NCI-H1092 treated with DMSO at 0.1 percent for 48 hours (cell line): Measurements from ENCODE around the gene INTS14.
"Not testable (repeated sequence)": the region's sequence is repeated elsewhere in the genome, so short reads cannot be mapped to it uniquely, and the experiment has no call there.

Experiments
- DNase-seq: peaks from one replicate; lab custom pipeline; 2025; lab: John Stamatoyannopoulos, UW

Gene INTS14

GRCh38 chr15:65630760-65631159 lies 19.8 kb upstream of the INTS14 start:
- no peak for DNase-seq

GRCh38 chr15:65629548-65629947 lies 18.6 kb upstream of the INTS14 start:
- DNase-seq, result no peak

DNA sequence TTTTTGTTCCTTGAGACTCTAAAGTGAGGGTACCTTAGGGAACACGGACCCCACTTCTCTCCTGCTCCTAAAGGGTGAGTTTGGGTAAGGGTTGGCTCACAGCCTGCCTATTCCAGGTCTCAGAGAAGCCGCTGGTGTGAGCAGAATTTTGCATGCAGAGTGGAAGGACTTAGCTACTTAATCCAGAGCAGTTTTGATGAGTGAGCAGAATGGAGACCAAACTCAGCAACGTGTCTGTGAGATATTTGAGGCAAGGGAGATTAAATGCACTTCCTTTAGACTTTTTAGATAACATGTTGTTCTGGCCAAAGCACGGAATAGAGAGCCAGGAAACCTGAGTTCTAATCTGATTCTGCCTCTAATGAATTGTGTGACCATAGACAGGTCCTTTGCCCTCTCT lies 15.9 kb upstream of the INTS14 start:
- DNase-seq, result no peak

DNA sequence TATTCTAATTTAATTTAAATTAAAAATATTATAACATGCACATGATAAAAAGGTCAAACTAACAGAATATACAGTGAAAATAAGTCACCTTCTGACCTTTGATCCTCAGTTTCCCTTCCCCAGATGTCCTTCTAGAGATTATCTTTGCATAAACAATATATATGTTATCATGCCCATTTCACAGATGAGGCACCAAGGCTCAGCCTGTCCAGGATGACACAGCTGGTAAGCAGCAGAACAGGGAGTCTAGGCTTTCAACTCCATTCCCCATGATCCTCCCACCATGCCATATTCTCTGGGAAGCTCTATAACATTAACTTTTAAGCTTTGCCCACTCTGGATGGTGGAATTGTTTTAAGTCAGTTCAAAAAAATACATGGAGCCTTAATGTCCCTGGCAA lies 12.2 kb upstream of the INTS14 start:
- no peak for DNase-seq

DNA sequence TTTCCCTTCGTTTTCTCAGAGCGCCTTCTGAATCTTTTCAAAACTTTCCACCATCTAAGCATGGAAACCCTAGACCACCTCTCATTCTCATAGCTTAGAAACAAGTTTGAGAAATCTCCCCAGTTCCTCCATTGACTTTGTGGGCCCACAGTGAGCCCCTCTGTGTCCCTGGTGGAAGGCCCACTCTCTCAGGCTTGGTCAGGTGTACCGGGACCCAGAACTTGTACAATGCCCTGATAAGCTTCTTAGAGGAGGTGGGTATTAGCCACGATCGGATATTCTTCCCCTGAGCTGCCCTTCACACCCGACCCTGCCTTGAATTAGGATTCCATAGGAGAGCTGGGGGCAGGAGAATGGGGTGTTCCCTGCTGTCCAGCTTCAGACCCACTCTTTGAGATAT lies 10.7 kb upstream of the INTS14 start, which contains the start of gene SLC24A1:
Gene SLC24A1 (plus strand): TSS at position 301 of the 400 bp plus-strand sequence. CDS start 2,143 bp downstream, outside the sequence.
- DNase-seq, result no peak

DNA sequence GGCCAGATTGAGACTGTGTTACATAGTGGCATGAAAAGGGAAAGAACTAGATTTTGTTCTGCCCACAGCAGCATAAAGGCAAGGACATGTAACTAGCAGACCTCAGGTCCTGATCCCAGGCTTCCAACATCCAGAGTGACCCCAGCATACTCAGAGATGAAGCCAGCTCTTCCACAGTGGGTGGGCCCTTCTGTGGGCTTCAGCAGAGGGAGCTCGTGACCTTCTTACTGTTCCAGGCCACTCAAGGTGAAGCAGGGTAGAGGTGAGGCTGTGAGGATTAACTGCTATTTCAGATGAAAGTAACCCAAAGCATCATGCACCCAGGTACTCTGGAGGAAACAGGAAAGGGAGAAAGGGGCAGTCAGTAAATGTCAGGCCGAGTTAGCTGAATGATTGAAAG lies 9.9 kb upstream of the INTS14 start:
- DNase-seq, result no peak

DNA sequence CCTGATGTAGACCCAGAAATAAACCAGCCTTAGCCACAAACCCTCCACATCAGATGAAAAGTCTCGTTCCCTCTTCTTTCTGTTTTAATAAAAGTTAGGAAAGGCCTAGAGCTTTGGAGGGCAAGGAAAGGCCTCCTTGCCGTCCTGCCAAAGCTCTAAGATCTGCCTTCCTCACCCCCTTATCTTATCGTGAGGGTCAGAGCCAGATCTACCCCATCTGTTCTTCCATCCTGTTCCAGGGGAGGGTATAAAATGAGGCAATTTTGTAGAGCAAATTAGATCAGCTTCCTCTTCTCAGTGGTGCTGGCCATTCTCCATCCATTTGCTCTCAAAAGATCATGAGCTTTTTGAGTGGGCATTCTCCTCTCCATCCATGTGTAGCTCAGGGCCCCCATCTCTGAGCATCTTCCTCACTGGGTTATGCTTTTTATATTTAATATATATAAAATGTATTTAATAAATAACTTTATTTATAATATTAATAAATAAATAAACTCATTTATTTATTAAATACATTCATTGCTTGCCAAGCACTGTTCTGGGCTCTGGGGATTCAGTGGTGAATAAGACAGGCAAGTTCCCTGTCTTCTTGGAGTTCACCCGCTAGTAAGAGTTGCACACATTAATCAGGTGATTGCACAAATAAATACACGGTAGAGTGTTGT lies 8.8 kb upstream of the INTS14 start:
- no peak for DNase-seq

DNA sequence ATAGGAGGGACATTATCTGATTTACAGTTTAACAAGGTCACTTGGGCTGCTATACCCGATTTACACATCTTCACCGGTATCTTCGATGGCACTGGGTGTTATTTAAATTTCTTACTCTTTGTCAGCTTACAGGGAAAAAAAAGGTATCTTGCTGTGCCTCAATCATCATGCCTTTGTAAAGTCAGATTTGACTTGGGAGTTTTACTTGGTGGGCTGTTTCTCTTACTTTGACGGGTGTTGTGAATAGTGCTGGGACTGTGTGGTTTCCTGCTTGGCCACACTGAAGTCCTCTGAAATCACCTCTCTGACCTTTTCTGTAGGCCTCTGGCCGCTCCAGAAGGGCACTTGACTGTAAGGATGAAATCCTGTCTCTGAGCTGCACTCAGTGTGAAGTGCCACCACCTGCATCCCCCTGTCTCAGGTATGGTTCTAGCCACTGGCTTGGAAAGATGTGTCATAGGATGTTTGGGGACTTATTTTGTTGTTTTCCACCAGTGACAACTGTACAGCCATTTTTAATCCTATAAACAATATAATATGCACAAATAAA lies 7.7 kb upstream of the INTS14 start:
- DNase-seq, result no peak

DNA sequence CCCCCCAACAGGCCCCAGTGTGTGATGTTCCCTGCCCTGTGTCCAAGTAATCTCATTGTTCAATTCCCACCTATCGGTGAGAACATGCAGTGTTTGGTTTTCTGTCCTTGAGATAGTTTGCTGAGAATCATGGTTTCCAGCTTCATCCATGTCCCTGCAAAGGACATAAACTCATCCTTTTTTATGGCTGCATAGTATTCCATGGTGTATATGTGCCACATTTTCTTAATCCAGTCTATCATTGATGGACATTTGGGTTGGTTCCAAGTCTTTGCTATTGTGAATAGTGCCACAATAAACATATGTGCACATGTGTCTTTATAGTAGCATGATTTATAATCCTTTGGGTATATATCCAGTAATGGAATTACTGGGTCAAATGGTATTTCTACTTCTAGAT lies 5.0 kb upstream of the INTS14 start:
- not testable (repeated sequence) for DNase-seq

DNA sequence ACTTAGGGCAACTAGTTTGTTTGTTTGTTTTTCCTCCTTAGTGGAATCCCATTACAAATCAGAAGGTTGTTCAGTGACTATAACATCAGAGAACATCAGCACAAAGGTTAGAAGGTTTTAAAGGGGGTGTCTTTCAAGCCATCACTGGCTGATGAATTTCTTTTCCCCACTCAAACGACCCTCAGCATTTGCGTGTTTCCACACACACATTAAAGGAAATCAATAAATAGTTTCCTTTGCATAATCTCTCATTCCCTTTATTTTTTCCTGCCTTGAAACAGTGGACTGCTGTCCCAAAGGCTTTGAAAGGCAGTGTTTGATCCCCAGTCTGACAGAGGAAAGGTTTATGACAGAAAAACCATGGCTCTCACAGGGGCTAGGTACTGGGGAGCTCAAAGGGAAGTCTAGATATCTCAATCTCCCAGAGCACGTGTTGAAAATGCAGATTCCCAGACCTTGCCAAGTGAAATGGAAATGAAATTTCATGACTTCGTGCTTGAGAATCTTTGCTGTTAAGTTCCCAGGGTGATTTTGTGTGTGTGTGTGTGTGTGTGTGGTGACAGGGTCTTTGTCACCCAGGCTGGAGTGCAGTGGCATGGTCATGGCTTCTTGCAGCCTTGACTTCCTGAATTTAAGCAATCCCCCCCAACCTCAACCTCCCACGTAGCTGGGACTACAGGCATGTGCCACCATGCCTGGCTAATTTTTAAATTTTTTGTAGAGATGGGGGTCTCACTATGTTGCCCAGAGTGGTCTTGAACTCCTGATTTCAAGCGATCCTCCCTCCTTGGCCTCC lies 2.2 kb upstream of the INTS14 start:
- DNase-seq, result no peak

DNA sequence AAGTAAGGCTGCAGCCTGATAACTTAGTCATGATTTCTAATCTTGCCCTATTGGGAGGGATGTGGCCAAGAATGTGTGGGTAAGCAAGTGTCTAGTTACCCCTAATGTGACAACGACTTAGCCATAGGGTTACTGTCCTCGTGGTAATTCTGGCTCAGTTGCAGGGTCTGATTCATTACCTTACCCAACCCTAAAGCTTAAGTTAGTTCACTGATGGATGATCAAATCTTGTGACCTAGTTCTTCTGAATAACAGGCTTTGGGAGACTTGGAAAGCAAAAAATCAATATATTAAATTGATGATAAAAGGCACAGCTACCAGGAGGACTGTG lies 1.6 kb upstream of the INTS14 start:
- DNase-seq, result no peak

- no peak for DNase-seq
Observed at GRCh38 chr15:65611888-65612615, 1.1 kb upstream of the INTS14 start.

GRCh38 chr15:65603559-65603958 lies 7.4 kb downstream of the INTS14 start:
- DNase-seq, result no peak

DNA sequence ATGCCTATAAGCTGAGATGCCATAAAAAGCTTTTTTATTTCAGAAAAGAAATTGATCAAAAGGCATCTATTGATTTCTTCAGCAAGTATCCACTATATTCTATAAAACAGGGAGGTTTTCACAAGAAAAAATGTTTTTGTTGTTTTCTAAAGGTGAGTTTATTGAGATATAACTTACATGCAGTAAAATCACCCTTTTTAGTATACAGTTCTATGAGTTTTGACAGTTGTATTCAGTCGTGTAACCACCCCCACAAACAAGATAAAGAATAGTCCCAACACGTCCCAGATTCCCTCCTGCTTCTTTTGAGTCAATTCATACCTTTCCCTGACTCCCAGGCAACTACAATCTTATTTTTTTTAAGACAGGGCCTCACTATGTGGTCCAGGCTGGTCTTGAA lies 7.8 kb downstream of the INTS14 start:
- DNase-seq, result no peak

- DNase-seq, result no peak
Observed at GRCh38 chr15:65599677-65600076, 11.3 kb downstream of the INTS14 start.

DNA sequence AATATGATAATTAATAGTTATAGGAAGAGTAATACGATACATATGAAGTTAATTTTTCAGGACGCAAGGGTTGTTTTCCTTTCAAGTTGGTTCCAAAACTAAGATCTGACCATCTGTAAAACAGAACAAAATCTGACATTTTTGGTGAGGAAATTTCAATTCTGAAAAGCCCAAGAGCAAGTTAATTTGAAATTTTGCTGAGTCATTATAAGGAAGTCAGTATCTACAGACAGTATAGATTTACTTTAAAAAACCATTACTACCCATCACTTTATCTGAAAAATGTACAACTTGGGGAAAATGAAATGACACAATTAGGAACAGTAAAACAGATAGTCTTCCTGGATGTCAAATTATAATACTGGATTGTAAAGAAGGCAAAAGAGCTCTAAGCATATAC lies 12.5 kb downstream of the INTS14 start:
- no peak for DNase-seq

DNA sequence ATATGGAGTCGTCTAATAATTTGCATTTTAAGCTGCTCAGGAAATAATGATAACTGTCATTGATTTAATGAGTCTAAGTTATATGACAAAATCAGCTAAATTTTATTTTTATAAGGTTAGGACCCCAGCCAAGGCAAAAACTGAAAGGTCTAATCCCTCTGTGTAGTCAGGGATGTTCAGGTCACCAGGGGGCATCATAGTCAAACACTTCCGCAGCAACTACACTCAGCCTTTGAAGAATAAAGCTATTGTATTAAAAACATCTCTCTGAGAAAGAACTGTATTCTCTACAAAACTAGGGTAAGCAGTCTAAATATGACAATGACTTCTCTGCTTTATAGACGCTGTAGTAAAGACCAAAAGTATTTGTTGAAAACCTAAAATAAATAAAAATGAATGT lies 15.0 kb downstream of the INTS14 start:
- no peak for DNase-seq

DNA sequence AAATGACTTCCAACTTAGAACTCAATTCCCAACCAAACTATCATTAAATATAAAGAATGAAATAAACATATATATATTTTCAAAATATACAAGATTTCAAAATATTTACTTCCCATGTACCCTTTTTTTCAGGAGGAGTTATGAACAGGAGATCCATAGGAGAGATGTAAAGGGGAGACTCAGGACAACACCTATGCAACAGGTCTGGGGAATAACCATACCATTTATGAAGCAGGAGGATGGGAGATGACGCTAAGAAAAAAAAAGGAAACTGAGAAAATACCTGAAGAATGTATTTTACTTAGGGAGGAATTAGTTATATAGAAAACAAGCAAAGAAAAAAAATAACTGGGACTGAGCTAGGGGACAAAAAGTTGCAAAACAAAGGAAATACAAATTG lies 23.8 kb downstream of the INTS14 start:
- DNase-seq, result no peak

GRCh38 chr15:65584241-65584640 lies 26.7 kb downstream of the INTS14 start:
- no peak for DNase-seq

DNA sequence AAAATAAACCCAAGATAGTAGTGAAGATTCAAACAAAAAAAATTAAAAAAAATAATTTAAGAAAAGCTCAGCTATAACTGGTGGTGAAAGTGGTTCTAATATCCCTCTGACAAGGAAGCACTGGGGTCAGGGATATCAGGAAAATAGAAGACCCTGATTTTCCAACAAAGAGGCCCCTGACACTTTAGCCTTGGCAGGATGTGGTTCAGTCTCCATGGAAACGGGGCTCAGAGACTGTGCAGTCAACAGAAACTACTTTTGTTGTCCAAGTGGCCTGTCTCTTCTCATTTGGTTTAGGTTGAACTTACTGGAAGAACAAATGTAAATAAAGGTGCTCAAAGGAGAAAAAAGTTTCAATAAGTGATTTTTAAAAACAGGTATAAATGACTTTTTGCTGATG lies 27.2 kb downstream of the INTS14 start:
- DNase-seq, result no peak

DNA sequence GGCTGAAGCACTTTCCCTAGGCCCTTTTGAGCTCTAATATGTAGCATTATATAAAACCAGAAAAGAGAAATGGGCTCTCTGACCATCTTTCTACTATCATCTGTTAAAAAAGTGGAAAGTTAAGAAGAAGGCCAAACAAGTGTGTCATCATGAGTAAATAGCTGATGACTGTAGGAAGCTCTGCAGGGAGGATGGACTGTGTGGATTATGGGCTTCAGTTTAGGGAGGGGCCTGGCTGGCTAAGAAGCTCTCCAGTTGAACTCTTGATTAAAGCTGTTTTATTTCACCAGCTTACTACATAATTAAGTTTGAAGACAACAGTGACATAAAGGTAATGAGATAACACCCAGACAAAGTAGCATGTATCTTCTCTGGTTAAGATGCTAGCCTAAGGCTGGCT lies 30.6 kb downstream of the INTS14 start:
- no peak for DNase-seq

DNA sequence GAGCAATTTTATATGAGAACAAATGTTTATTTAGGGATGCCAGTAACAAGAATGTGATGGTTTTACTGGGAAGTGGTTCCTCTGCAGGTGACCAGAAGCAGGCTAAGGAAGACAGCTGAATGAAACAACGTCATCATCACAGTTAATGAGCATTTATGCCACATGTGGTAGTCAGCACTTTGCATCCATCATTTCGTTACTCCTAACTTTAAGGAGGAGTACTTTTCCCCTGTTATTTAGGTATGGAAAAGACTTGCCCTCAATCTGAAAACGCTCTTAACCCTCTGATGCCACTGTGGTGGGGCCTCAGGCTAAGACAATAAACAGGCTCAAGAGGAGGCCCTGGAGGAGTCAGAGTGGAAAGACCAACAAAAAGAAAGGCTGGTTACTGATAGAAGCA lies 31.2 kb downstream of the INTS14 start:
- DNase-seq, result no peak
